Measurements from ENCODE around the gene ITM2C.

The ITM2C gene

GRCh38 chr2:230927711-230928341 is 63.1 kb downstream of the ITM2C start:
- no peak overlapping the region for H3K4me3 ChIP-seq (ENCODE audit: low read depth, low read length)
- TF ChIP-seq CTCF (IDR thresholded peaks at IDR 0.05; ENCODE audit: borderline replicate concordance, insufficient read depth, low read depth, low read length): no peak

Data from GM12875 (cell line).